ENCODE measurements around the gene NAT10.
"Not testable (repeated sequence)": the region's sequence is repeated elsewhere in the genome, so short reads cannot be mapped to it uniquely, and the experiment has no call there.

The NAT10 gene

DNA sequence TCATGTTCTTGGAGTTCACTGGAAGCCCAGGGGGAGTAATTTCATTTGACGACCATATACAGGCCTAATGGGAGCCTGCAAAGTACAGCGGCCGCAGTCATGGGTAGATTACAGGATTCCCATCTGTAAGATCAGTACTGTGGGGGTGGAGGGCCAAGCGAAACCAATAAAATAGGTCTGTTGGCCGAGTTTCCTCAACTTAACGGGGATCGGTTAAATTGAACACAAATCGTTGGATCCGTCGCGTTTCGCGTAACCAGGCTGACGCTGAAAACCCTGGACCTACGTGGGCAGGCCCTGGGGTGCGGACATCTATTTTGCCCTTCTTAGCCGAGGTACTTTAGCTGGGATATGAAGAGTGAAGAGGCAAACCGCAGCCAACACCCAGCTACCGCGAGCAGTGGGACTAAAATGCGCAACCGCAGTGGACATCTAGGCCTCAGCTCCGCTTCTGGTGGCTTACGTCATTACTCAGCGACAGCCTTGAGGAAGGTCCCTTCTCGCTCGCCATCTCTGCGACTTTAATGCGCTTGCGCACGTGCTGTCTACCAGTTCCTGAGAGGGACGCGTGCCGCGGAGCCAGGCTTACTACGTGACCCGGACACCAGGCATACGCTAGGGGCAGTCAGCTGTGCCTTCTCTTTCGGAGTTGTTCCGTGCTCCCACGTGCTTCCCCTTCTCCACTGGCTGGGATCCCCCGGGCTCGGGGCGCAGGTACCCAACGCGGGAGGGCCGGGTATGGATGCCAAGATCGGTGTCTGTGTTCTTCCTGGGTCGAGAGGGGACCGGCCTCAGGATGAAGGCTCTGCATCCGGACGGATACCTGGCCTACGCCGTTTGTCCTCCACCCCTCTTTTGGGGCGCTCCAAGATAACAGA is at the start of gene NAT10:
TSS of gene NAT10 (plus strand) at position 551 of the 878 bp plus-strand sequence. CDS start 2,597 bp downstream, outside the sequence.
- peak; percentile 99 for DNase-seq

- DNase-seq, result no peak
Observed at GRCh38 chr11:34056672-34057071, 48.8 kb upstream of the NAT10 start.

DNA sequence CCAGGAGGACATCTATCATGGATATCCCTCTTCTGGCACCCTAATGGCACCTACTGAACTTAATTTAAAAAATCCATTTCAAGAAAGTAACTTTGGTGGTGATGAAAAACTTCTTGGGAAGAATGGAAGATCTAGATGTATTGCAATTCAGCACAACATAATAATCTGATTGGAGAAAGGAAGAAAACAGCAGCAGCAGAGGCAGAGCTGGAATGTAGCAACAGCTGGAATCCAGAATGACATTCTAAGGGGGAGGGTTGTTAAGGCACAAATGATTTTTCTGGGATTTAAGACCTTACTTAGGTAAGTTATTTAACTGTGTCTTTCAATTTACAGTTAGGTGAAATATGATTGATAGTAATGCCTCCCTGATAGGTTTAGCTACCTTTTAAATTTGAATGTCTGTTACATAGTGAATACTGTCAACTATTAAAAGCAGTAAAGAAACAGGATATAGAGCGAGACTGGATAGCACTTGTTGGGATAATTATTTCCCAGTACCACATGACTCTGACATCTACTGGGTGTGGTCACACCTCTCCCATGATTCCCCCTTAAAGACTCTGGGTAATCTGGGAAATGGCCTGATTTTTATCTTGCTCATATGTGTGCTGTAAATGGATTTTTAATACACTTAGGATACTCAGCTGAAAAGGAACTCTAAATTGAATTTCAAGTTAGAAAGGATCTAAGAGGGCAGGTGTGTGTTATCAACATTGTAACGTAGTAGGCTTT is 42.2 kb upstream of the NAT10 start:
- no peak for DNase-seq

GRCh38 chr11:34064291-34064690 is 41.1 kb upstream of the NAT10 start:
- DNase-seq, result no peak

GRCh38 chr11:34065505-34066203 is 39.8 kb upstream of the NAT10 start:
- DNase-seq, result no peak

DNA sequence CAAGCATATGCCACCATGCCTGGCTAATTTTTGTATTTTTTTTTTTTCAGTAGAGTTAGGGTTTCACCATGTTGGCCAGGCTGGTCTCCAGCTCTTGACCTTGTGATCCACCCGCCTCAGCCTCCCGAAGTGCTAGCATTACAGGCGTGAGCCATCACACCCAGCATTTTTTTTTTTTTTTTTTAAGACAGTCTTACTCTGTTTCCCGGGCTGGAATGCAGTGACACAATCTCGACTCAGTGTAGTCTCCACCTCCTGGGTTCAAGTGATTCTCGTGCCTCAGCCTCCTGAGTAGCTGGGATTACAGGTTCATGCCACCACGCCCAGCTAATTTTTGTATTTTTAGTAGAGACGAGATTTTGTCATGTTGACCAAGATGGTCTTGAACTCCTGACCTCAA is 38.7 kb upstream of the NAT10 start:
- not testable (repeated sequence) for DNase-seq

GRCh38 chr11:34067383-34068065 is 37.9 kb upstream of the NAT10 start:
- no peak for DNase-seq

DNA sequence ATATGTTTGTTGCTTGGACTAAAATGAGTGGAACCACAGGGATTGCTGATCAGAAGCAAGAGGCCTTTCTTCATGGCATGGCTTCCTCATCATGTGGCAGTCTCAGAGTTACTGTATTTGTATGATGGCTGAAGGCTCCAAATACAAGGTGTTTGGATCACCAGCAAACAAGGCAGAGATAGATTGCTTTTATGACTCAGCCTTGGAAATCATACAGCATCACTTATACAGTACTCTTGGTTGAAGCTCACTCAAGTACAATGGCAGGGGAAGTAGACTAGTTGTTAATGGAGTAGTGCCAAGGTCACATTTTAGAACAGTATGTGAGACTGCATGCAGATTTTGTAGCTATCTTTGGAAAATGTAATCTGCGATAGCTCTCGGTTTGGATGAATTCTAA is 37.3 kb upstream of the NAT10 start:
- DNase-seq, result no peak

DNA sequence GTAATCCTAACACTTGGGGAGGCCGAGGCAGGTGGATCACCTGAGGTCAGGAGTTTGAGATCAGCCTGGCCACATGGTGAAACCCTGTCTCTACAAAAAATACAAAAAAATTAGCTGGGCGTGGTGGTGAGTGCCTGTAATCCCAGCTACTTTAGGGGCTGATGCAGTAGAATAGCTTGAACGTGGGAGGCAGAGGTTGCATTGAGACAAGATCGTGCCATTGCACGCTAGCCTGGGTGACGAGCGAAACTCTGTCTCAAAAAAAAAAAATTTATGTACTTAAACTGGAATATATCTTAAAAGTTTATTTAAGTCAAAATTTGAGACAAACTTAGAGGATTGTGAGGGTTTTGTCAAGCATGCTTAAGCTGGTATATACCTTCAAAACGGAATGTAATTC is 34.1 kb upstream of the NAT10 start:
- DNase-seq, result not testable (repeated sequence)

DNA sequence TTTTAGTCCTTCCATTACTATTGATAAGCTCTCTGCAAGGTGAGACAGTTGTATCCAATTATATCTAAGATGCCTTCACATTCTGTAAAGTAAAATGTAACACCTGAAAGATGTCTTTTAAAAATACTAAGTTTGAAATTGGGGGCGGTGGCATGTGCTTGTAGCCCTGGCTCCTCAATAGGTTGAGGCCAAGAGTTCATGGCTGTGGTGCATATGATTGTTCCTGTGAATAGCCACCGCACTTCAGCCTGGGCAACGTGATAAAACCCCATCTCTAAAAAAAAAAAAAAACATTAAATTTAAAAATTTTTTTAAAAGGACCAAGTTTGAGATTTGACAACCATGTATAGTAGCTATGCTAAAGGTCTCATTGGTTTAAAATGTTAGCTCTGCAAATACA is 33.4 kb upstream of the NAT10 start:
- DNase-seq, result no peak

GRCh38 chr11:34072832-34073231 is 32.6 kb upstream of the NAT10 start:
- DNase-seq, result no peak

DNA sequence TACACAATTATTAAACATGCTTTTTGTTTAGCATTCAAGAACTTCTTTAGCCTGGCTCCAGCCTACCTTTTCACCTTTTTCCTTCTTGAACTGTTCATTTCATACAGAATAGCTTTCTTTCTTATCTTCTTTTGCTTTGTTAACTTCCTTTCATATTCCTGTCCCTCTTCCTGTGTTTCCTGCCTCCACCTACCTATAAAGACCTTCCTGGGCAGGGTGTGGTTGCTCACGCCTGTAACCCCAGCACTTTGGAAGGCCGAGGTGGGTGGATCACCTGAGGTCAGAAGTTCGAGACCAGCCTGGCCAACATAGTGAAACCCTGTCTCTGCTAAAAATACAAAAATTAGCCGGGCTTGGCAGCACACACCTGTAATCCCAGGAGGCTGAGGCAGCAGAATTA is 31.0 kb upstream of the NAT10 start:
- DNase-seq, result no peak

DNA sequence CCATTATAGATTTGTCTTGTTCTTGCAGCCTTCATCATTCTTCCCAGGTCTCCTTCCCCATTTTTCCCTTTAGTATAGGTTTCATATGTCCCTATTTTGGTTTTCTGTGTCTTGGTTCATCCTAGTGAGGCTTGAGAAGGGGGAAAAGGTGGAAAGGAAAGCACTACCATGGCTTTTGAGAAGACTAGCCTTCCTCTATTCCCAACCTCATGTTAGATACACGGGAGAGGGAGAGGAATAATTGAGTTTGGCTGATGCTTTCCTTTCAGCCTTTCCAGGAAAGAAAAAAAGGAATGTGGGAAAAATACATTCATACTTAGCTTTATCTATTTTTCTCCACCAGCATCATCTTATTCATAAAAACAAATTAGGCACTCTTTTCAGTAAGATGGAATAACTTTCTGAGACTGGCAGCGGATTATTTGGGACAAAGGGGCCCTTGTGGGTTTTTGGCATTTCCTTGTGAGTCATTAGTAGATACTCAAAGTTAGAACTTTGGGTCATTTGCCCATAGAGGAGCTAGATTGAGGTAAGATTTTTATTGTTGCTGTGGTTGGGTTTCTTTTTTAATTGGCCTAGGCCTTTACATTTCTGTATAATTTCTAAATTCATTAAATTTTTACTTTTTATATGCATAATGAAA is 30.1 kb upstream of the NAT10 start:
- no peak for DNase-seq

DNA sequence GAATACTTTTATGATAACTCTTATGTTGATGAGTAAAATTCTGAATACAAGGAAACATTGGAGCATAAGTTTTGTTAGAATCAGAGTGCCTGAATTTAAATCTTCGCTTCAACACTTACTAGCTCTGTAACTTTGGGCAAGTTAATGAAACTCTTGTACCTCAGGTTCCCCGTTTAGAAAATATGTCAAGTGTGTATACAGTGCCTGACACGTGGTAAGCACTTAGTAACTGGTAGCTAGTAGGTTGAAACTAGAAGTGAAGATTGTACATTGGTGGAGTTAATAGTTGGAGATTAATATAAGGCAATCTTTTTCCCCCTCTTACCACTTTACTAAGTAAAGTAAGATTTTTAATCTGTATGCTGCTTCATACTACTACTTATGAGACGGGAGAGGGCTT is 24.8 kb upstream of the NAT10 start:
- no peak for DNase-seq

- DNase-seq, result no peak
Observed at GRCh38 chr11:34084637-34085036, 20.8 kb upstream of the NAT10 start.

DNA sequence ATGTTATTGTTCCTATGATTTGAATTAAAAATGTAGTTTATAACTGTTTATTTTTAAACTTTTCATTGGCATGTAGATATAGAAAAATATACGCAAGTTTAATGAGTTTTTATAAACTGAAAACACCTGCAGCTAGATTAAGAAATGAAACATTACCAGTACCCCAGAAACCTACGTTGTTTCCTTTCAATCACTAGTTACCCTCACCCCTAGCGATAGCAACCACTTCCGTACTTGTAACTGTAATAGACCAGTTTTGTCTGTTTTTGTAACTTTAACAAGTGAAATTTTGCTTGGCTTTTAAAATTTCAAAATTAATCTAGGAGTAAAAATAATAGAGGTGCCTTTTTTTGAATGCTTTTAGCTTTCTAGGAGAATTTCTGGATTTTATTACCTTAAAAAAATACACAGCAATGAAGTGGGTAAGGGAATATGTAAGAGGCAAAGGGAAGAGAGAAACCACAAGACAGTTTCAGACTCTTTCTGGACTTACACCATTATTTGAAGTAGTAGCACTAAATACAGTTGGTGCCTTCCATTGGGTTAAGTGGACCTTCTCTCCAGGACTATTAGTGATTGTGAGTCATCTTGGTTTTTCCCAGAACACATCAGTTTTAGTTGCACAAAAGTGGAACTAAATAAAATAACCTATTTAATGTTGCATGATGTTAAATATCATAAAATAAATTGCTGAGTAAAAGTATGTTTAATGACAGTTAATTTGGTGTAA is 18.7 kb upstream of the NAT10 start:
- DNase-seq, result no peak

GRCh38 chr11:34091825-34092224 is 13.6 kb upstream of the NAT10 start:
- DNase-seq, result no peak

DNA sequence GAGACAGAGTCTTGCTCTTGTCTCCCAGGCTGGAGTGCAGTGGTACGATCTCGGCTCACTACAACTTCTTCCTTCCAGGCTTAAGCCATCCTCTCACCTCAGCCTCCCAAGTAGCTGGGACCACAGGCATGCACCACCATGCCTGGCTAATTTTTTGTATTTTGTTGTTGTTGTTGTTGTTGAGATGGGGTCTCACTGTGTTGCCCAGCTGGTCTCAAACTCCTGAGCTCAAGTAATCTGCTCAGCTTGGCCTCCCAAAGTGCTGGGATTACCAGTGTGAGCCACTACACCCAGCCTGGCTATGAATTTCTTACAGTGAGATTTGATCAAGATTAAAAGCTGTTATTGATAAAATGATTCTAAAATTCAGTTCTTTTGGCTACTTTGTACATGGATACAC is 10.5 kb upstream of the NAT10 start:
- DNase-seq, result not testable (repeated sequence)

DNA sequence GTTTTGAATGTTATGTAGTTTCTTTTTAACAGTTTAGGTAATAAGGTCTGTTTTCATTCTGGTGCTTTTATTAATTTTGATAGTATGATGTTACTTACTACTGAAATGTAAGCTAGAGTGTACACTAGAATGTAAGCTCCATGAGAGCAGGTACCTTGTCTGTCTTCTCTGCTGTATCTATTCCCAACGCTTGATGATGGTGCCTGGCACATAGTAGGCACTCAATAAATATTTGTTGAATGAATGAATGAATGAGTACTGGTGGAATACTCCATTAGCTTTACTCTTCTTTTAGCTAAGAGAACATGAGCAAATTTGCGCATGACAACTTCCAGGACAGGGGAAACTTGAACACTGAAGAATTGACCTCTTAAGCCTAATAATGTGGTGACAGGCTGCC is 6.6 kb upstream of the NAT10 start:
- DNase-seq, result no peak

GRCh38 chr11:34104680-34105078 is 750 bp upstream of the NAT10 start:
- peak; percentile 49 for DNase-seq

DNA sequence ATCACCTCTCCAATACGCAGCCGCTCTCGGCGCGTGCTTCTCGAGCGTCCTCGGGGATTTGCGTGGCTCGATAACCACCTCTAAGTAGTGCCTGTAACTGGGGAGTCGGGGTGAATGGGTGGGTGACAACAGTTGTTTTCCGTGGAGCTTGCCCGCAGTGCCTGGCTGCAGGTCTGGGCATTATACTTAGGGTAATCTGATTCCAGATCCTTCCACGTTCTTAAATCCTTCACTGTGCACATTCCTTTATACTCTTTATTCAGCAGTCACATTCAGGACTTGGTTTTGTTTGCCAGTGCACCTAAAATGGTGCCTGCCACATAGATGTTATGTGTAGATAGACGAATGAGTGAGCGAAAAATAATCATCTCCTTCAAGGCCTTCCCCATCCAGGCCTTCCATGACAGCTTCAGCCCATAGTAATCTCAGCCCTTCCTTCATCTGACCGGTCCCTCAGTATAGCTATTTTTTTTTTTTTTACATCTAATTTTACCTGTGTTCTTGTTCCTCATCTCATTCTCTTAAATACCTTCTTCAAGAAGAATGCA is 602 bp downstream of the NAT10 start:
- no peak for DNase-seq

All from NCI-H526 treated with DMSO at 0.1 percent for 48 hours (cell line).